Measurements from ENCODE around the gene MTFR1L.

DNA sequence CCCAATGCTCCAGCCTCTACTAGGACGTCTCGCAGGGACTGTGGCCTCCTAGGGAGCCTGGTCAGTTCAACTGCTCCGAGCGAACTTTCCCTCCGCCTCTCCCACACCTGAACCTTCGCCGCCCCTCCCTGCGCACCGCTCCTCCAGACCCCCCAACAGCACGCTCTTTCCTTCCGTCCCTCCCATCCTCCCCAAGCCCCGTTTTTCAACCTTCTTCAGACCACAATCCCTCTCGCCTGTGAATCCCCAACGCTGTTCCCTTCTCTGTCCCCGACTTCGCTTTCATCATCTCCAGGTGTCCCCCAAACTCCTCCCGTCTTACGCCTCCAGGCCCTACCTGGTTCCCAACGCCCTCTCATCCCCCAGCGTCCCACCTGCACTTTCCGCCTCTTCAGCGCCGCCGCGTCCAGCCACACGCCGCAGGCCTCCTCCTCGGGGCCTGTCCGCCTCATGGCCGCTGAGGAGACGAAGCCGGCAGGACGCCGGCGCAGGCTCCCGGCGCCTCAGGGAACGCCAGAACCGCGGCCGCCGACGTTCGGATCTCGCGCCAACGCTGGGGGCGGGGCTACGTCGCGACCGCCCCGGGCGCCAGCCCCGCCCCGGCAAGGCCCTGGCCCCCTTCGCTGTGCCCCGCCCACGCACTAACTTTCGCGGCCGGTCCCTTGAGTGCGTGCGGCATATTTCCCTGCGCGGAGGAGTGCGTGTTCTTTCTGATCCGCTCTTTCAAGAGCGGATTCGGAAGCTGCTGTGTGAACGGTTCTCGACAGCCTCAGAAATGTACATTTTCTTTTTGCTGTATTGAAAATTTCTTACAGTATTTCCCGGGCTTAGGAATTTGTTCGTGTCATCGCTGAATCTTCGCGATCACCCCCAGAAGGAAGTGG, 39.4 kb downstream of the MTFR1L start, which contains the start of gene AUNIP:
- TF ChIP-seq, protein P1, sequence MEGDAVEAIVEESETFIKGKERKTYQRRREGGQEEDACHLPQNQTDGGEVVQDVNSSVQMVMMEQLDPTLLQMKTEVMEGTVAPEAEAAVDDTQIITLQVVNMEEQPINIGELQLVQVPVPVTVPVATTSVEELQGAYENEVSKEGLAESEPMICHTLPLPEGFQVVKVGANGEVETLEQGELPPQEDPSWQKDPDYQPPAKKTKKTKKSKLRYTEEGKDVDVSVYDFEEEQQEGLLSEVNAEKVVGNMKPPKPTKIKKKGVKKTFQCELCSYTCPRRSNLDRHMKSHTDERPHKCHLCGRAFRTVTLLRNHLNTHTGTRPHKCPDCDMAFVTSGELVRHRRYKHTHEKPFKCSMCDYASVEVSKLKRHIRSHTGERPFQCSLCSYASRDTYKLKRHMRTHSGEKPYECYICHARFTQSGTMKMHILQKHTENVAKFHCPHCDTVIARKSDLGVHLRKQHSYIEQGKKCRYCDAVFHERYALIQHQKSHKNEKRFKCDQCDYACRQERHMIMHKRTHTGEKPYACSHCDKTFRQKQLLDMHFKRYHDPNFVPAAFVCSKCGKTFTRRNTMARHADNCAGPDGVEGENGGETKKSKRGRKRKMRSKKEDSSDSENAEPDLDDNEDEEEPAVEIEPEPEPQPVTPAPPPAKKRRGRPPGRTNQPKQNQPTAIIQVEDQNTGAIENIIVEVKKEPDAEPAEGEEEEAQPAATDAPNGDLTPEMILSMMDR (IDR thresholded peaks at IDR 0.05) = no peak
- TF ChIP-seq POLR2A (IDR thresholded peaks at IDR 0.05) = peak; percentile 55 to 59
- peak; percentile 71 to 92 (median 90) for TF ChIP-seq POLR2AphosphoS5 (IDR thresholded peaks at IDR 0.05)
- TF ChIP-seq EP300 (IDR thresholded peaks at IDR 0.05) = no peak
